ENCODE results near the gene SH2B2. TPM values are rescaled to one million over a fixed set of nuclear protein-coding genes. Genes with fewer than 3 reads are reported as not detected.
"Not testable (repeated sequence)": the region's sequence is repeated elsewhere in the genome, so short reads cannot be mapped to it uniquely, and the experiment has no call there.

SH2B2 gene
- total RNA-seq, 1 donor from 2014 or later, result 0.60 TPM

- DNase-seq (ENCODE audit: low read depth in 2 of 2), result no peak
These were observed 980 bp upstream of the SH2B2 start for GRCh38 chr7:102285540-102286236.

GRCh38 chr7:102287111-102287980 is 678 bp downstream of the SH2B2 start:
- no peak for DNase-seq (ENCODE audit: low read depth in 2 of 2)

- no peak for DNase-seq (ENCODE audit: low read depth in 2 of 2)
These were observed 1.3 kb downstream of the SH2B2 start for GRCh38 chr7:102287981-102288278.

GRCh38 chr7:102288285-102288930 is 1.7 kb downstream of the SH2B2 start:
- no peak for DNase-seq (ENCODE audit: low read depth in 2 of 2)

GRCh38 chr7:102289057-102289456 is 2.4 kb downstream of the SH2B2 start:
- no peak for DNase-seq (ENCODE audit: low read depth in 2 of 2)

- DNase-seq (ENCODE audit: low read depth in 2 of 2), result no peak
These were observed 4.6 kb downstream of the SH2B2 start for GRCh38 chr7:102291056-102291915.

GRCh38 chr7:102291916-102292267 is 5.2 kb downstream of the SH2B2 start:
- no peak for DNase-seq (ENCODE audit: low read depth in 2 of 2)

GRCh38 chr7:102292813-102293798 is 6.4 kb downstream of the SH2B2 start:
- no peak for DNase-seq (ENCODE audit: low read depth in 2 of 2)

- DNase-seq (ENCODE audit: low read depth in 2 of 2), result no peak
These were observed 7.9 kb downstream of the SH2B2 start for GRCh38 chr7:102294589-102294988.

GRCh38 chr7:102295346-102296178 is 8.9 kb downstream of the SH2B2 start:
- DNase-seq (ENCODE audit: low read depth in 2 of 2), result no peak

- no peak for DNase-seq (ENCODE audit: low read depth in 2 of 2)
These were observed 9.4 kb downstream of the SH2B2 start for GRCh38 chr7:102296179-102296438.

- DNase-seq (ENCODE audit: low read depth in 2 of 2), result no peak
These were observed 9.8 kb downstream of the SH2B2 start for GRCh38 chr7:102296514-102296913.

GRCh38 chr7:102297487-102298218 is 11.0 kb downstream of the SH2B2 start:
- DNase-seq (ENCODE audit: low read depth in 2 of 2), result no peak

GRCh38 chr7:102300643-102301221 is 14.1 kb downstream of the SH2B2 start:
- DNase-seq (ENCODE audit: low read depth in 2 of 2), result peak in 1 of 2 donors; percentile 78

- DNase-seq (ENCODE audit: low read depth in 2 of 2), result not testable (repeated sequence)
These were observed 14.7 kb downstream of the SH2B2 start for GRCh38 chr7:102301367-102301766.

GRCh38 chr7:102302025-102302424 is 15.4 kb downstream of the SH2B2 start:
- DNase-seq (ENCODE audit: low read depth in 2 of 2), result no peak

- no peak for DNase-seq (ENCODE audit: low read depth in 2 of 2)
These were observed 17.2 kb downstream of the SH2B2 start for GRCh38 chr7:102303669-102304422.

- DNase-seq (ENCODE audit: low read depth in 2 of 2), result peak in 1 of 2 donors; percentile 28
These were observed 18.0 kb downstream of the SH2B2 start for GRCh38 chr7:102304668-102305067.

Data from lung microvascular endothelial cell (primary cell).